Esophagus muscularis mucosa (tissue), 4 donors: ENCODE data around the gene IRX2. TPM values are rescaled to one million over a fixed set of nuclear protein-coding genes. Genes with fewer than 3 reads are reported as not detected.

Experiments used
- DNase-seq: peaks from one replicate; pipeline ENCODE4 v3.0.0-alpha.2; 2017; ENCODE audit errors: extremely low spot score
- H3K27ac ChIP-seq, 4 donors: fragments of 200-600 bp; sonication (generic); replicated peaks in 1 of 4; 1 replicate in 3 of 4; 2 replicates in 1 of 4; pipeline ENCODE4 v1.5.1; 2016 to 2019; ENCODE audit warnings: mild to moderate bottlenecking in 1 of 4
- H3K27me3 ChIP-seq, 4 donors: fragments of 200-600 bp; sonication (generic); one replicate each; pipeline versions ENCODE4 v1.5.1 to v1.6.0; 2016 to 2019
- H3K36me3 ChIP-seq, 4 donors: fragments of 200-600 bp; sonication (generic); one replicate each; pipeline ENCODE4 v1.5.1; 2016 to 2019
- H3K4me1 ChIP-seq, 4 donors: fragments of 200-600 bp; sonication (generic); one replicate each; pipeline ENCODE4 v1.5.1; 2016 to 2019
- H3K4me3 ChIP-seq, 4 donors: fragments of 200-600 bp; sonication (generic); 1 replicate in 2 of 4; 2 replicates in 2 of 4; pipeline ENCODE4 v1.5.1; 2016 to 2019; ENCODE audit warnings: mild to moderate bottlenecking in 4 of 4, moderate library complexity in 1 of 4
- H3K9me3 ChIP-seq, 4 donors: fragments of 200-600 bp; sonication (generic); 1 replicate in 3 of 4; 2 replicates in 1 of 4; pipeline ENCODE4 v1.5.1; 2016 to 2019
- EP300 ChIP-seq: sonication (generic); formaldehyde crosslinking; IDR thresholded peaks from one replicate; pipeline ENCODE4 v1.6.1; 2017; ENCODE audit warnings: antibody characterized with exemption
- POLR2A ChIP-seq: fragments of 450-650 bp; IDR thresholded peaks from one replicate; pipeline ENCODE4 v1.6.1; 2017; ENCODE audit warnings: antibody characterized with exemption, moderate library complexity, mild to moderate bottlenecking, low read depth
- POLR2AphosphoS5 ChIP-seq, 2 donors: sonication (generic); formaldehyde crosslinking; IDR thresholded peaks; one replicate each; pipeline ENCODE4 v1.6.1; 2017; ENCODE audit warnings: antibody characterized with exemption in 2 of 2
- WGBS: methylation state at CpG from one replicate; pipeline ENCODE4 v1.1.5; 2018; 5-methylcytosine and 5-hydroxymethylcytosine counted together
- intact Hi-C: fragments of 100-400 bp; cut with DNase I; formaldehyde crosslinking; loops from one replicate; pipeline ENCODE4 v1.15.1; 2023
- total RNA-seq, 4 donors: library from RNA; depleted of rRNA; stranded (reverse); fragments of >200 nt; gene quantifications; one replicate each; pipeline versions ENCODE4 v1.1.0 to v1.2.1, GENCODE V29; 2016
- TF ChIP-seq, protein P1 (sequence below), 3 experiments: fragments of 200-600 bp in 2 of 3; fragments of 450-650 bp in 1 of 3; sonication (generic) in 2 of 3; IDR thresholded peaks; one replicate each; pipeline ENCODE4 v1.5.1; 2017 to 2019; ENCODE audit warnings: antibody characterized with exemption in 3 of 3, mild to moderate bottlenecking in 2 of 3, moderate library complexity in 1 of 3

The IRX2 gene
- total RNA-seq, 4 donors from 2014 or later, result 0.17 to 0.26 TPM; not detected in 2

DNA sequence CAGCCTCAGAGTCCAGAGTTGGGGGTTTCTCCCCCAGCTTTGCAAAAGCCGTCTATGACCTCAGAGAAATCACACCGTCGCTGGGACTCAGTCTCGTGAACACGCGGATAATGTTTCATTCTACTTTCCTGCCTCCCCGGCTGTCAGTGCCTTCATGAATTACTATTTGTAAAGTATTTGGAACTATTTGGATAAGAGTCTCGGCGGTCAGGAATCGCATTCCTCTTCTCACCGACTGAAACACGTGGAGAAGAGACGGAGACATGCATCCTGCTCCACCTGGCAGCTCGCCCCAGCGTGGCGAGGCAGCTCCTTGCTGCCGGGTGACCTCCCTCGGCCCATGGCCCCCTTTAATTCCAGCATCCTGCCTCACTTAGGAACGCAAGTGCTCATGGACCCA lies 23.9 kb downstream of the IRX2 start:
- intact Hi-C loops, result no loop called here
- no peak for DNase-seq
- no peak for TF ChIP-seq POLR2AphosphoS5 (IDR thresholded peaks at IDR 0.05)
- TF ChIP-seq EP300, result no peak
- no peak for TF ChIP-seq POLR2A
- TF ChIP-seq, protein P1, sequence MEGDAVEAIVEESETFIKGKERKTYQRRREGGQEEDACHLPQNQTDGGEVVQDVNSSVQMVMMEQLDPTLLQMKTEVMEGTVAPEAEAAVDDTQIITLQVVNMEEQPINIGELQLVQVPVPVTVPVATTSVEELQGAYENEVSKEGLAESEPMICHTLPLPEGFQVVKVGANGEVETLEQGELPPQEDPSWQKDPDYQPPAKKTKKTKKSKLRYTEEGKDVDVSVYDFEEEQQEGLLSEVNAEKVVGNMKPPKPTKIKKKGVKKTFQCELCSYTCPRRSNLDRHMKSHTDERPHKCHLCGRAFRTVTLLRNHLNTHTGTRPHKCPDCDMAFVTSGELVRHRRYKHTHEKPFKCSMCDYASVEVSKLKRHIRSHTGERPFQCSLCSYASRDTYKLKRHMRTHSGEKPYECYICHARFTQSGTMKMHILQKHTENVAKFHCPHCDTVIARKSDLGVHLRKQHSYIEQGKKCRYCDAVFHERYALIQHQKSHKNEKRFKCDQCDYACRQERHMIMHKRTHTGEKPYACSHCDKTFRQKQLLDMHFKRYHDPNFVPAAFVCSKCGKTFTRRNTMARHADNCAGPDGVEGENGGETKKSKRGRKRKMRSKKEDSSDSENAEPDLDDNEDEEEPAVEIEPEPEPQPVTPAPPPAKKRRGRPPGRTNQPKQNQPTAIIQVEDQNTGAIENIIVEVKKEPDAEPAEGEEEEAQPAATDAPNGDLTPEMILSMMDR (IDR thresholded peaks at IDR 0.05), result no peak
- H3K9me3 ChIP-seq, result no peaks in the 10 kb centered on the region
- H3K4me1 ChIP-seq, result no peaks in the 10 kb centered on the region
- 25% methylated on average over 18 of the region's 19 CpGs for WGBS
- no peaks in the 10 kb centered on the region for H3K36me3 ChIP-seq
- peaks cover 0 to 89% (median 2%) of the 10 kb centered on the region in 4 donors for H3K27me3 ChIP-seq
- H3K27ac ChIP-seq, result no peak overlapping the region
- H3K4me3 ChIP-seq, result no peak overlapping the region

DNA sequence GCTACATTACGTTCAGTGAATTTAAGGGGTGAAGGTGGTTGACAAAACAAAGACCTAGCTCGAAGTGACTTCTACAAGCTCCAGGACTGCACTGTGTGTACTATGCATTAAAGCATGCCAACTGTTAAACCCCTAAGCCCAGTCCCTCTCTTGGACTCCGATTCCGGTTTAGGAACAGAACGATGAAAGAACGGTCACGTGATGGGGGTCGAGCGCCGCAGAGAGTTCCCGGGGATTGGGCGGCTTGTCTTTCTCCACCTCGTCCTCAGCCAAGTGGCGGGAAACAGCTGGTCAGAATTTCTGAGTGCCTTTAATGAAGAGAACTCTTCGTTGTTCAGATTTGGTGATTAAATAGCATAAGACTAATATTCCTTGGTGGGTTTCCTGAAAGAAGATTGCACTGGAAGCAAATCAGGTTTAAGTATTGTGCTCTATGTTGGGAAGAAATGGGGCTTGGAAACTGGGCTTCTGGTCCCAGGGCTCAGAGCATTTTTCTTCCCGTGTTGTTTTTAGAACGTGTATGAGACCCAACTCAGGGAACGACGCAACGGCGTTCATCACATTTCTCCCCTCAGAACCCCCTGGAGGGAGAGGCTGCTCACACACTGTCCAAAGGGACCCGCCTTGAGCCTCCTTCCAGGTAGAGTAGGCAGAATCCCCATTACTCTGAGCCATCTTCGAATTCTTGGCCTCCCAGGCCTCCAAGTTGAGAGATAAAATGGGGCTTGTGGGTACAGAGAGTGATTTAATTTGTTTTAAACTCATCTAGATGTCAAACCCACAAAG lies 25.3 kb downstream of the IRX2 start:
- no peaks in the 10 kb centered on the region for H3K4me1 ChIP-seq
- H3K27me3 ChIP-seq, result peaks cover 0 to 81% (median 2%) of the 10 kb centered on the region in 4 donors
- H3K9me3 ChIP-seq, result no peaks in the 10 kb centered on the region
- no peak overlapping the region for H3K4me3 ChIP-seq
- 86% methylated on average over 23 of the region's 23 CpGs for WGBS
- no peak overlapping the region for H3K27ac ChIP-seq
- no peak for DNase-seq
- intact Hi-C loops, result no loop called here
- TF ChIP-seq, protein P1 (IDR thresholded peaks at IDR 0.05), result no peak
- TF ChIP-seq POLR2A (no peak), EP300 (no peak), POLR2AphosphoS5 (IDR thresholded peaks at IDR 0.05) (no peak)
- H3K36me3 ChIP-seq, result no peaks in the 10 kb centered on the region

DNA sequence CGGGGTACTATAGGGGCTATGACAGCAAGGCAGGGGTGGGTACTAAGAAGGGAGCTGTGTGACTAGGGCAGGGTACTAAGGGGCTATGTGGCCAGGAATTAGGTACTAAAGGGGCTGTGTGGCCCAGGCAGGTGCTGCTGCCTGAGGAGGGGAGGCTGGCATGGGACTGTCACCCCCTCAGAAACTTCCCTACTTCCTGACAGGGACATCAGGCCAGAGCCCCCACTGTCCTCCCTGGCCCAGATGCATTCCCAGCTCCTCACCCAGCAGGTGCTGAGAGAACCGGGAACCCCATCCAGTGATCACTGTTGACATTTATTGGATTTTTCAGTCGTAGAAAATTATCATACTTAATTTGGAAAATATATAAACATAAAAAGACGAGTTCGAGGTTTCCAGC lies 26.6 kb downstream of the IRX2 start:
- no peaks in the 10 kb centered on the region for H3K9me3 ChIP-seq
- H3K4me3 ChIP-seq, result no peak overlapping the region
- H3K27ac ChIP-seq, result no peak overlapping the region
- TF ChIP-seq POLR2AphosphoS5 (IDR thresholded peaks at IDR 0.05), result no peak
- TF ChIP-seq, protein P1 (IDR thresholded peaks at IDR 0.05), result no peak
- TF ChIP-seq EP300, result no peak
- TF ChIP-seq POLR2A, result no peak
- H3K27me3 ChIP-seq, result peaks cover 0 to 76% (median 0%) of the 10 kb centered on the region in 4 donors
- intact Hi-C loops, result no loop called here
- WGBS, result 77% methylated on average over 5 of the region's 5 CpGs
- no peaks in the 10 kb centered on the region for H3K4me1 ChIP-seq
- DNase-seq, result no peak
- H3K36me3 ChIP-seq, result no peaks in the 10 kb centered on the region

DNA sequence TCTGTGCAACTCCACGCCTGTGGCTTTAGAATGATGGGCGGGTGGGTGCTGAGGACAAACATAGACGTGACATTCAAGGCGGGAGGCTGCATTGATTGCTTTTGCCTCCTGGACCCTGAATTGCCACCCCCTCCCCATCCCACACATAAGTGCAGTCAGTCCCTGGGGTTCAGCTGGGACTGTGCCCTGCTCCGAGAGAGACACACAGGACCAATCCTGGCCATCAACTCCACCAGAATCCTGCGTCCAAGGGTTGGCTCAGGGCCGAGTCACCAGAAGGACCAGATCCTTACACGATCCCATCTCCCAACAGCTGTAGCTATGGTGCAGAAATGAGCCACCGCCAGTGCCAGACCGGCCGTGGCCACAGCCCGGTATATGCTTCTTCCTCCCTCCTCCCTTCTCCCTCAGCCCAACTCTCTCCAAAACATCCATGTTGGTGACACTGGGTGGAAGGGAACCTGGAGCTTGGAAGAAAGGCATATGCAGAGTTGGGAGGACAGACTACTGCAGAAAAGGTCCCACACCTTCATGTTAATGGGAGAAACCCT lies 27.4 kb downstream of the IRX2 start:
- Histone ChIP-seq H3K4me1 (no peaks in the 10 kb centered on the region), H3K36me3 (no peaks in the 10 kb centered on the region), H3K27ac (no peak overlapping the region), H3K27me3 (peaks cover 0 to 74% (median 0%) of the 10 kb centered on the region in 4 donors), H3K9me3 (no peaks in the 10 kb centered on the region), H3K4me3 (no peak overlapping the region)
- intact Hi-C loops, result no loop called here
- TF ChIP-seq EP300 (no peak), POLR2AphosphoS5 (IDR thresholded peaks at IDR 0.05) (no peak), POLR2A (no peak)
- TF ChIP-seq, protein P1 (IDR thresholded peaks at IDR 0.05), result no peak
- DNase-seq, result no peak
- WGBS, result 93% methylated on average over 12 of the region's 12 CpGs
